ENCODE data around the gene STARD8. TPM values are rescaled to one million over a fixed set of nuclear protein-coding genes. Genes with fewer than 3 reads are reported as not detected.
"Not testable (repeated sequence)": the region's sequence is repeated elsewhere in the genome, so short reads cannot be mapped to it uniquely, and the experiment has no call there.

STARD8 gene
- total and polyA plus RNA-seq, 2 donors from 2014 or later, result 12.7 to 23.4 TPM

- DNase-seq (peak; percentile 43 to 81 (median 45)), FAIRE-seq (no peak)
- TF ChIP-seq, protein P1, sequence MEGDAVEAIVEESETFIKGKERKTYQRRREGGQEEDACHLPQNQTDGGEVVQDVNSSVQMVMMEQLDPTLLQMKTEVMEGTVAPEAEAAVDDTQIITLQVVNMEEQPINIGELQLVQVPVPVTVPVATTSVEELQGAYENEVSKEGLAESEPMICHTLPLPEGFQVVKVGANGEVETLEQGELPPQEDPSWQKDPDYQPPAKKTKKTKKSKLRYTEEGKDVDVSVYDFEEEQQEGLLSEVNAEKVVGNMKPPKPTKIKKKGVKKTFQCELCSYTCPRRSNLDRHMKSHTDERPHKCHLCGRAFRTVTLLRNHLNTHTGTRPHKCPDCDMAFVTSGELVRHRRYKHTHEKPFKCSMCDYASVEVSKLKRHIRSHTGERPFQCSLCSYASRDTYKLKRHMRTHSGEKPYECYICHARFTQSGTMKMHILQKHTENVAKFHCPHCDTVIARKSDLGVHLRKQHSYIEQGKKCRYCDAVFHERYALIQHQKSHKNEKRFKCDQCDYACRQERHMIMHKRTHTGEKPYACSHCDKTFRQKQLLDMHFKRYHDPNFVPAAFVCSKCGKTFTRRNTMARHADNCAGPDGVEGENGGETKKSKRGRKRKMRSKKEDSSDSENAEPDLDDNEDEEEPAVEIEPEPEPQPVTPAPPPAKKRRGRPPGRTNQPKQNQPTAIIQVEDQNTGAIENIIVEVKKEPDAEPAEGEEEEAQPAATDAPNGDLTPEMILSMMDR (IDR thresholded peaks at IDR 0.05; ENCODE audit: borderline replicate concordance, extremely low read depth, insufficient read depth), result peak; percentile 51
- Histone ChIP-seq H3K9me3 (ENCODE audit: control insufficient read depth in 2 of 3, insufficient read depth in 1 of 3, low read length in 3 of 3) (no peaks in the 10 kb centered on the region), H3K36me3 (ENCODE audit: control insufficient read depth in 2 of 3, insufficient read depth in 3 of 3, low read length in 3 of 3) (no peaks in the 10 kb centered on the region), H3K9ac (ENCODE audit: low read length in 3 of 3) (no peak overlapping the region), H3K4me3 (ENCODE audit: low read length in 3 of 3) (no peak overlapping the region), H3K27ac (ENCODE audit: low read depth in 2 of 2, low read length in 2 of 2) (no peak overlapping the region), H3K27me3 (ENCODE audit: control insufficient read depth, insufficient read depth, low read length) (no peaks in the 10 kb centered on the region), H3K4me1 (ENCODE audit: control insufficient read depth in 2 of 3, insufficient read depth in 2 of 3, low read depth in 1 of 3, low read length in 3 of 3) (no peaks in the 10 kb centered on the region)
- intact Hi-C loops (cut with DNase I), result no loop called here
Measured at GRCh38 chrX:68732906-68733493, 85.5 kb downstream of the STARD8 start.

DNA sequence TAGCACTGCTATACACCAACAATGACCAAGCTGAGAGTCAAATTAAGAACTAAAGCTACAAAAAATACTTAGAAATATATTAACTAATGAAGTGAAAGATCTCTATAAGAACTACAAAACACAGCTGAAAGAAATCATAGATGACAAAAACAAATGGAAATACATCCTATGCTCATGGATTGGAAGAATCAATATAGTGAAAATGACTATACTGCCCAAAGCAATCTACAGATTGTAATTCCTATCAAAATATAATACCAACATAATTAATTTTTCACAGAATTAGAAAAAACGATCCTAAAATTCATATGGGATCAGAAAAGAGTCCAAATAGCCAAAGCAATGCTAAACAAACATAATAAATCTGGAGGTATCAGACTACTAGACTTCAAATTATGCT lies 87.8 kb downstream of the STARD8 start:
- no peak for FAIRE-seq

DNA sequence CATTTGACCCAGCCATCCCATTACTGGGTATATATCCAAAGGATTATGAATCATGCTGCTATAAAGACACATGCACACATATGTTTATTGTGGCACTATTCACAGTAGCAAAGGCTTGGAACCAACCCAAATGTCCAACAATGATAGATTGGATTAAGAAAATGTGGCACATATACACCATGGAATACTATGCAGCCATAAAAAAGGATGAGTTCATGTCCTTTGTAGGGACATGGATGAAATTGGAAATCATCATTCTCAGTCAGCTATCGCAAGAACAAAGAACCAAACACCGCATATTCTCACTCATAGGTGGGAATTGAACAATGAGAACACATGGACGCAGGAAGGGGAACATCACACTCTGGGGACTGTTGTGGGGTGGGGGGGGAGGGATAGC lies 94.4 kb downstream of the STARD8 start:
- H3K36me3 ChIP-seq (ENCODE audit: control insufficient read depth in 2 of 3, insufficient read depth in 3 of 3, low read length in 3 of 3); H3K4me3 ChIP-seq (ENCODE audit: low read length in 3 of 3); H3K4me1 ChIP-seq (ENCODE audit: control insufficient read depth in 2 of 3, insufficient read depth in 2 of 3, low read depth in 1 of 3, low read length in 3 of 3); FAIRE-seq; intact Hi-C loops (cut with DNase I); DNase-seq; H3K9me3 ChIP-seq (ENCODE audit: control insufficient read depth in 2 of 3, insufficient read depth in 1 of 3, low read length in 3 of 3); H3K27me3 ChIP-seq (ENCODE audit: control insufficient read depth, insufficient read depth, low read length); H3K9ac ChIP-seq (ENCODE audit: low read length in 3 of 3); H3K27ac ChIP-seq (ENCODE audit: low read depth in 2 of 2, low read length in 2 of 2): not testable (repeated sequence)

More for the DNA sequence above, 87.8 kb downstream of the STARD8 start:
- Histone ChIP-seq H3K4me3 (ENCODE audit: low read length in 3 of 3) (no peak overlapping the region), H3K4me1 (ENCODE audit: control insufficient read depth in 2 of 3, insufficient read depth in 2 of 3, low read depth in 1 of 3, low read length in 3 of 3) (no peaks in the 10 kb centered on the region), H3K36me3 (ENCODE audit: control insufficient read depth in 2 of 3, insufficient read depth in 3 of 3, low read length in 3 of 3) (no peaks in the 10 kb centered on the region), H3K27me3 (ENCODE audit: control insufficient read depth, insufficient read depth, low read length) (no peaks in the 10 kb centered on the region), H3K9me3 (ENCODE audit: control insufficient read depth in 2 of 3, insufficient read depth in 1 of 3, low read length in 3 of 3) (no peaks in the 10 kb centered on the region), H3K27ac (ENCODE audit: low read depth in 2 of 2, low read length in 2 of 2) (no peak overlapping the region), H3K9ac (ENCODE audit: low read length in 3 of 3) (no peak overlapping the region)
- intact Hi-C loops (cut with DNase I), result no loop called here
- TF ChIP-seq, protein P1 (IDR thresholded peaks at IDR 0.05; ENCODE audit: borderline replicate concordance, extremely low read depth, insufficient read depth), result no peak
- no peak for DNase-seq

- no peaks in the 10 kb centered on the region for H3K27me3 ChIP-seq (ENCODE audit: control insufficient read depth, insufficient read depth, low read length)
- no peaks in the 10 kb centered on the region for H3K9me3 ChIP-seq (ENCODE audit: control insufficient read depth in 2 of 3, insufficient read depth in 1 of 3, low read length in 3 of 3)
- TF ChIP-seq, protein P1 (IDR thresholded peaks at IDR 0.05; ENCODE audit: borderline replicate concordance, extremely low read depth, insufficient read depth), result no peak
- no peak overlapping the region for H3K27ac ChIP-seq (ENCODE audit: low read depth in 2 of 2, low read length in 2 of 2)
- H3K4me1 ChIP-seq (ENCODE audit: control insufficient read depth in 2 of 3, insufficient read depth in 2 of 3, low read depth in 1 of 3, low read length in 3 of 3), result no peaks in the 10 kb centered on the region
- H3K36me3 ChIP-seq (ENCODE audit: control insufficient read depth in 2 of 3, insufficient read depth in 3 of 3, low read length in 3 of 3), result no peaks in the 10 kb centered on the region
- H3K9ac ChIP-seq (ENCODE audit: low read length in 3 of 3), result no peak overlapping the region
- no peak overlapping the region for H3K4me3 ChIP-seq (ENCODE audit: low read length in 3 of 3)
- intact Hi-C loops (cut with DNase I), result no loop called here
- no peak for DNase-seq
- no peak for FAIRE-seq
Measured at GRCh38 chrX:68743754-68744153, 96.3 kb downstream of the STARD8 start.

All from kidney (tissue), 14 donors.